ENCODE data around the gene IP6K3.

DNA sequence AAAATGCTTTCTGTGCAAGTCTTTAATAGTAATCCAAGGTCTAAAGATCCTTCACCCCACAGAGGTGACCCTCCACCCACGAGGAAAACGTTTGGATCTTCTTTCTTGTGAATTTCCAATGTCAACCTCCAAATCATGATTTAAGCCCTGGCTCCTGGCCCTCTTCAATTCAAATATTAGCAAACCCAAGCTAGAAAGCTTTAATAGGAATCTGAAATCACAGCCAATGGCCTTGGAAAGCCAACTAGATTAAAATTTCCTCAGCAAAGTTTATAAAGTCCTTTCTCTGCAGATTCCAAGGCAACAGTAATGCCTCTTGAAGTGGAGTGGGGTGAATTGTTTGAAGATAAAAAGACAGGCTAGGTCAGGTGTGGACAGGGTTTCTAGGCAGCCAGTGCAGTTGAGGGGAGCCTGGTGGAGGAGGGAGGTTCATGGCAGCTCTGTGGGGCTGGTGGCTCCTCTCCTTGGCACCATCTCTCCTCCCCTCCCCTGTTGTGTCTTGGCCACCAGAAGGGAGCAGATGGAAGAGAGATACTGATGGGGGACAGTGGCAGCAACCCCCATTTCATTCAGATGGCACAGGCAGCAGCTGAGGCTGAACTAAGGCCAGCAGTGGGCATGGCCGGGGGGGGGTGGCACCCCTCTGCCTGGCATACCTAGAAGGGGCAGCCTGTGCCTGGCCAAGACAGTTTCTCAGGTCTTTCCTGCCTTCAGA is 23.2 kb downstream of the IP6K3 start:
- TF ChIP-seq, protein P1, sequence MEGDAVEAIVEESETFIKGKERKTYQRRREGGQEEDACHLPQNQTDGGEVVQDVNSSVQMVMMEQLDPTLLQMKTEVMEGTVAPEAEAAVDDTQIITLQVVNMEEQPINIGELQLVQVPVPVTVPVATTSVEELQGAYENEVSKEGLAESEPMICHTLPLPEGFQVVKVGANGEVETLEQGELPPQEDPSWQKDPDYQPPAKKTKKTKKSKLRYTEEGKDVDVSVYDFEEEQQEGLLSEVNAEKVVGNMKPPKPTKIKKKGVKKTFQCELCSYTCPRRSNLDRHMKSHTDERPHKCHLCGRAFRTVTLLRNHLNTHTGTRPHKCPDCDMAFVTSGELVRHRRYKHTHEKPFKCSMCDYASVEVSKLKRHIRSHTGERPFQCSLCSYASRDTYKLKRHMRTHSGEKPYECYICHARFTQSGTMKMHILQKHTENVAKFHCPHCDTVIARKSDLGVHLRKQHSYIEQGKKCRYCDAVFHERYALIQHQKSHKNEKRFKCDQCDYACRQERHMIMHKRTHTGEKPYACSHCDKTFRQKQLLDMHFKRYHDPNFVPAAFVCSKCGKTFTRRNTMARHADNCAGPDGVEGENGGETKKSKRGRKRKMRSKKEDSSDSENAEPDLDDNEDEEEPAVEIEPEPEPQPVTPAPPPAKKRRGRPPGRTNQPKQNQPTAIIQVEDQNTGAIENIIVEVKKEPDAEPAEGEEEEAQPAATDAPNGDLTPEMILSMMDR (optimal IDR thresholded peaks at IDR 0.05 in 1 of 3, IDR thresholded peaks at IDR 0.05 in 1 of 3, conservative IDR thresholded peaks at IDR 0.05 in 1 of 3; ENCODE audit: extremely low read depth in 1 of 3, insufficient read depth in 2 of 3, low read length in 3 of 3): no peak
- no peak for TF ChIP-seq EZH2 (IDR thresholded peaks at IDR 0.05; ENCODE audit: low read length)

All from keratinocyte (primary cell).